Caco-2 (cell line): ENCODE measurements around the gene SLITRK3. TPM values are rescaled to one million over a fixed set of nuclear protein-coding genes. Genes with fewer than 3 reads are reported as not detected.
"Not testable (repeated sequence)": the region's sequence is repeated elsewhere in the genome, so short reads cannot be mapped to it uniquely, and the experiment has no call there.

Experiments used
- BruUV-seq: library from RNA; stranded (reverse); fragments of 400-500 nt; replicated peaks from 2 replicates; lab custom pipeline; 2021; lab: Mats Ljungman, UMichigan
- CTCF ChIA-PET: fragments of 300-600 bp; sonication (Branson Sonifier 250); formaldehyde crosslinking; loops from one replicate; lab custom pipeline; 2022; ENCODE audit warnings: antibody characterized with exemption; lab: Charles Lee
- POLR2A ChIA-PET: fragments of 300-600 bp; sonication (Branson Sonifier 250); formaldehyde crosslinking; loops from one replicate; lab custom pipeline; 2022; ENCODE audit warnings: antibody characterized with exemption; lab: Charles Lee
- DNase-seq, 2 experiments: peaks; one replicate each; pipeline versions ENCODE4 v3.0.0 to v3.0.0-alpha.2; 2020 to 2022
- H3K27me3 ChIP-seq: replicated peaks from 2 replicates; pipeline ENCODE4 v1.6.0; 2011; ENCODE audit warnings: low read length; ENCODE audit not compliant: control insufficient read depth, insufficient read depth
- H3K36me3 ChIP-seq: 2 replicates; pipeline ENCODE4 v1.5.1; 2011; ENCODE audit warnings: low read length; ENCODE audit not compliant: control insufficient read depth, insufficient read depth
- H3K4me1 ChIP-seq: fragments of 250-450 bp; sonication (Bioruptor Pico); 2 replicates; pipeline ENCODE4 v1.5.1; 2020; ENCODE audit warnings: mild to moderate bottlenecking
- H3K4me3 ChIP-seq: 2 replicates; pipeline ENCODE4 v1.5.1; 2011; ENCODE audit warnings: low read depth, mild to moderate bottlenecking, control low read depth, low read length
- H3K9me3 ChIP-seq: fragments of 250-450 bp; sonication (Bioruptor Pico); 2 replicates; pipeline ENCODE4 v1.5.1; 2020; ENCODE audit warnings: mild to moderate bottlenecking, moderate library complexity
- H3K27ac Mint-ChIP-seq: one replicate; pipeline ENCODE4 v1.8.0; 2022; ENCODE audit warnings: mixed read lengths; ENCODE audit not compliant: unreplicated experiment
- H3K27me3 Mint-ChIP-seq: one replicate; pipeline ENCODE4 v1.8.0; 2022; ENCODE audit warnings: mixed read lengths; ENCODE audit not compliant: insufficient read depth, unreplicated experiment
- H3K36me3 Mint-ChIP-seq: one replicate; pipeline ENCODE4 v1.8.0; 2022; ENCODE audit warnings: mild to moderate bottlenecking, mixed read lengths; ENCODE audit not compliant: insufficient read depth, unreplicated experiment
- H3K4me1 Mint-ChIP-seq: one replicate; pipeline ENCODE4 v1.8.0; 2022; ENCODE audit warnings: low read depth, mixed read lengths; ENCODE audit not compliant: unreplicated experiment
- H3K4me3 Mint-ChIP-seq: one replicate; pipeline ENCODE4 v1.8.0; 2022; ENCODE audit warnings: mild to moderate bottlenecking, moderate library complexity, mixed read lengths; ENCODE audit not compliant: unreplicated experiment
- H3K9me3 Mint-ChIP-seq: one replicate; pipeline ENCODE4 v1.8.0; 2022; ENCODE audit warnings: mixed read lengths; ENCODE audit not compliant: unreplicated experiment
- CTCF ChIP-seq, 2 experiments: fragments of 200-600 bp in 1 of 2; IDR thresholded peaks; 1 replicate in 1 of 2; 2 replicates in 1 of 2; pipeline versions ENCODE4 v1.5.1 to v1.8.0; 2011 to 2022; ENCODE audit warnings: antibody characterized with exemption in 1 of 2, control low read depth in 1 of 2, inconsistent platforms in 1 of 2, low read depth in 1 of 2, low read length in 1 of 2, mild to moderate bottlenecking in 1 of 2, moderate library complexity in 1 of 2; ENCODE audit not compliant: insufficient read depth in 1 of 2, severe bottlenecking in 1 of 2, unreplicated experiment in 1 of 2
- intact Hi-C: fragments of 100-400 bp; cut with micrococcal nuclease; formaldehyde crosslinking; loops from one replicate; pipeline ENCODE4 v1.10.0; 2022; ENCODE audit not compliant: unreplicated experiment
- total RNA-seq: library from RNA; stranded (reverse); gene quantifications from 2 replicates; pipeline ENCODE4 v1.2.3, GENCODE V29; 2022

The SLITRK3 gene
- total RNA-seq, 1 experiment from 2014 or later, result not detected

- Mint-ChIP-seq H3K36me3 (no peaks in the 10 kb centered on the region), H3K9me3 (no peaks in the 10 kb centered on the region), H3K27me3 (no peaks in the 10 kb centered on the region), H3K4me3 (no peak overlapping the region), H3K4me1 (peaks cover 11% of the 10 kb centered on the region), H3K27ac (no peak overlapping the region)
- ChIA-PET POLR2A (no interaction called here), CTCF (no interaction called here)
- Histone ChIP-seq H3K4me1 (0 out of 2 replicates have a peak, but pooled peaks cover 1% of the 10 kb centered on the region), H3K4me3 (no peak overlapping the region), H3K36me3 (no peaks in the 10 kb centered on the region), H3K9me3 (no peaks in the 10 kb centered on the region; the same call in 1 of the 2 replicates), H3K27me3 (no peaks in the 10 kb centered on the region)
- intact Hi-C loops, result no loop called here
- no peak for DNase-seq
- no peak for TF ChIP-seq CTCF (IDR thresholded peaks at IDR 0.05; ENCODE audit: insufficient read depth in 1 of 2, low read depth in 1 of 2, low read length in 1 of 2, severe bottlenecking in 1 of 2, unreplicated experiment in 1 of 2)
- BruUV-seq, result no TSS peak
Measured at GRCh38 chr3:165144271-165144670, 51.9 kb downstream of the SLITRK3 start.

- H3K27me3 ChIP-seq, H3K4me3 ChIP-seq, POLR2A ChIA-PET, H3K36me3 ChIP-seq, H3K4me1 Mint-ChIP-seq, BruUV-seq, H3K27ac Mint-ChIP-seq, intact Hi-C loops, CTCF ChIA-PET, H3K27me3 Mint-ChIP-seq, H3K4me3 Mint-ChIP-seq, H3K4me1 ChIP-seq, H3K9me3 ChIP-seq, DNase-seq, H3K36me3 Mint-ChIP-seq: not testable (repeated sequence)
- H3K9me3 Mint-ChIP-seq, result peaks cover 14% of the 10 kb centered on the region
Measured at GRCh38 chr3:165139918-165140317, 56.3 kb downstream of the SLITRK3 start.

Other genes starting within 250 kb of the SLITRK3 start
- 1.7 and 2.6 TPM in 2 replicates for gene SI, start 117.9 kb downstream of the SLITRK3 start, total RNA-seq